ENCODE results near the gene FOLR3. TPM values are rescaled to one million over a fixed set of nuclear protein-coding genes. Genes with fewer than 3 reads are reported as not detected.
"Not testable (repeated sequence)": the region's sequence is repeated elsewhere in the genome, so short reads cannot be mapped to it uniquely, and the experiment has no call there.

Gene FOLR3
- total RNA-seq, 2 donors from 2014 or later, result not detected

DNA sequence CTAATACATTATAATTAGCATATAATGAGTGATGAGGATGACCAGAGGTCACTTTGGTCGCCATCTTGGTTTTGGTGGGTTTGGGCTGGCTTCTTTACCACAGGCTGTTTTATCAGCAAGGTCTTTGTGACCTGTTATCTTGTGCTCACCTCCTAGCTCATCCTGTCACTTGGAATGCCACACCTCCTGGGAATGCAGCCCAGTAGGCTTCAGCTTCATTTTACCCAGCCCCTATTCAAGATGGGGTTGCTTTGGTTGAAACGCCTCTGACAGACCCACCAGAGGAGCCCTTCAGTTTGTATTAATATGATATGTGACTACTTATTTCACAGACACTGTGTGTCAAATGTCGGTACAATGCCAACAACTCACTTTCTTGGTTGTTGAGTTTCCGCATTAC, 20.2 kb downstream of the FOLR3 start:
- WGBS, 2 donors, result 79 to 83% methylated on average over 4 of the region's 4 CpGs
- DNase-seq, result no peak
- ATAC-seq, result no peak
- no peaks in the 10 kb centered on the region for H3K9me3 ChIP-seq
- H3K4me3 ChIP-seq, result no peak overlapping the region
- TF ChIP-seq, protein P1, sequence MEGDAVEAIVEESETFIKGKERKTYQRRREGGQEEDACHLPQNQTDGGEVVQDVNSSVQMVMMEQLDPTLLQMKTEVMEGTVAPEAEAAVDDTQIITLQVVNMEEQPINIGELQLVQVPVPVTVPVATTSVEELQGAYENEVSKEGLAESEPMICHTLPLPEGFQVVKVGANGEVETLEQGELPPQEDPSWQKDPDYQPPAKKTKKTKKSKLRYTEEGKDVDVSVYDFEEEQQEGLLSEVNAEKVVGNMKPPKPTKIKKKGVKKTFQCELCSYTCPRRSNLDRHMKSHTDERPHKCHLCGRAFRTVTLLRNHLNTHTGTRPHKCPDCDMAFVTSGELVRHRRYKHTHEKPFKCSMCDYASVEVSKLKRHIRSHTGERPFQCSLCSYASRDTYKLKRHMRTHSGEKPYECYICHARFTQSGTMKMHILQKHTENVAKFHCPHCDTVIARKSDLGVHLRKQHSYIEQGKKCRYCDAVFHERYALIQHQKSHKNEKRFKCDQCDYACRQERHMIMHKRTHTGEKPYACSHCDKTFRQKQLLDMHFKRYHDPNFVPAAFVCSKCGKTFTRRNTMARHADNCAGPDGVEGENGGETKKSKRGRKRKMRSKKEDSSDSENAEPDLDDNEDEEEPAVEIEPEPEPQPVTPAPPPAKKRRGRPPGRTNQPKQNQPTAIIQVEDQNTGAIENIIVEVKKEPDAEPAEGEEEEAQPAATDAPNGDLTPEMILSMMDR (IDR thresholded peaks at IDR 0.05), result no peak
- no peak for TF ChIP-seq POLR2A (IDR thresholded peaks at IDR 0.05)
- no peaks in the 10 kb centered on the region for H3K36me3 ChIP-seq (replicated peaks in 1 of 2; ENCODE audit: insufficient read depth in 1 of 2, low read depth in 2 of 2)
- intact Hi-C loops (cut with DNase I), result no loop called here
- H3K27me3 ChIP-seq, result no peaks in the 10 kb centered on the region
- H3K4me1 ChIP-seq, result no peaks in the 10 kb centered on the region
- H3K27ac ChIP-seq, result no peak overlapping the region

DNA sequence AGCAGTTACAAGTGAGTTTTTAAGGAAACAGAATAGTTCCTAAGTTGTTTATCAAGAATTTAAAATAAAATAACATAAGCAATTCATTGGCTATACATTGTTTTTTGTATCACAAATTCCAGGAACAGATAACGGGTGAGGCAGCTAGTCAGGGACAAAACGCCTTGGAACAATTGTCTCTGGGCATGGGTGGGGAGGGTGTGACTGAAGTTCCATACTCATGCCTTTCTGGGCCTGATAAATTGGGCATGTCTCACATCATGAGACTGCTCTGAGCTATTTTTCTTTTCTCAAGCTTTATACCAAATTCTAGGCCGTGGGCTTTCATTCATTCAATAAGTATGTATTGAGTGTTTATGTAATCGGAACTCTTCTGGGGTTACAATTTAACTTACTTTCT, 21.6 kb downstream of the FOLR3 start:
- no peaks in the 10 kb centered on the region for H3K36me3 ChIP-seq (replicated peaks in 1 of 2; ENCODE audit: insufficient read depth in 1 of 2, low read depth in 2 of 2)
- TF ChIP-seq, protein P1 (IDR thresholded peaks at IDR 0.05), result no peak
- TF ChIP-seq POLR2A (IDR thresholded peaks at IDR 0.05), result no peak
- no peaks in the 10 kb centered on the region for H3K4me1 ChIP-seq
- H3K27ac ChIP-seq, result no peak overlapping the region
- WGBS, 2 donors, result 71 to 72% methylated on average over 4 of the region's 4 CpGs
- DNase-seq (no peak), ATAC-seq (no peak)
- H3K9me3 ChIP-seq, result no peaks in the 10 kb centered on the region
- intact Hi-C loops (cut with DNase I), result no loop called here
- H3K27me3 ChIP-seq, result no peaks in the 10 kb centered on the region
- no peak overlapping the region for H3K4me3 ChIP-seq

DNA sequence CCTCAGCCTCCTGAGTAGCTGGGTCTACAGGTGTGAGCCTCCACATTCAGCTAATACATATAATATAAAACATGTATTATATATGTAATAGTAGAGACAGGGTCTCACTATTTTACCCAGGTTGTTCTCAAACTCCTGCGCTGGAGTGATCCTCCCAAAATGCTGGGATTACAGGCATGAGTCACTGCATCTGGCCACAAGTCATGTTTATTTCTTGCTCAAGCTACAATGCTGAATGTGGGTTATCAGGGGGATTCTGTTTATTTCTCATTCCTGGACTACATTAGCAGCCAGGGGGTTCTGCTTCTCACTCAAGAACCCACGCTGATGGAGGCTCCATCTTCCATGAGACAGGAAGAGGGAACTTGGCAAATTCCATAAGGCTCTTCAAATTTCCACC, 24.8 kb downstream of the FOLR3 start:
- no peaks in the 10 kb centered on the region for H3K9me3 ChIP-seq
- WGBS, 2 donors, result 76 to 84% methylated on average over 2 of the region's 2 CpGs
- no peaks in the 10 kb centered on the region for H3K4me1 ChIP-seq
- intact Hi-C loops (cut with DNase I), result no loop called here
- H3K36me3 ChIP-seq (replicated peaks in 1 of 2; ENCODE audit: insufficient read depth in 1 of 2, low read depth in 2 of 2), result no peaks in the 10 kb centered on the region
- TF ChIP-seq POLR2A (IDR thresholded peaks at IDR 0.05), result no peak
- TF ChIP-seq, protein P1 (IDR thresholded peaks at IDR 0.05), result no peak
- no peak for ATAC-seq
- H3K4me3 ChIP-seq, result no peak overlapping the region
- H3K27me3 ChIP-seq, result no peaks in the 10 kb centered on the region
- DNase-seq, result no peak
- no peak overlapping the region for H3K27ac ChIP-seq

DNA sequence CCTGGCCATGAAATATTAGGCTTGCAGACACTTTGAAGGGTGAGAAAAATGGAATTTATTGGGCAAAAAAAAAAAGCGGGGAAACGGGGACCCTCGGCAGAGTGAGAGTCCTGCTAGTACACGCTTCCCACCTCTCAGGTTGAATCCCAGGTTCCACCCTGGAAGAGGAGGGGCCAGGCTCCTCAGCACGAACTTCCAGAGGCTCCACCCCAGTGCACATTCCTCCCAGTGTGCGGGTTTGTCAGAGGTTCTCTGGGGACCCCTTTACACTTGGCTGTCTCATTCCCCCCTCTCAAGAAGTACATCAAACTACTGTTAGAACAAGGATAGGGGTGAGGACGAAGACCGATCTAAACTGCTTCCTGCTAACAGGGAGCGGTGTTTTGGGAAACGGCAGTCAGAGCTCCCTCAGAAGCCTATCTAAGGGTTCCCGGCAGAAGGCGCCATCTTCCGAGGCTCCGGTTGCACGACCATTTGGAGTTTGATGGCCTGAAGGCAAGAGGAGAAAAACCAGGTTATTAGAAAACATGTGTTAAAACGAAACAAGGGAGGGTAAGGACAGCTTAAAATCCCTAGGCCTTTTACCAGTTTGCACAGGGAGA, 27.5 kb downstream of the FOLR3 start:
- Histone ChIP-seq H3K27ac (no peak overlapping the region), H3K36me3 (replicated peaks in 1 of 2; ENCODE audit: insufficient read depth in 1 of 2, low read depth in 2 of 2) (no peaks in the 10 kb centered on the region), H3K4me3 (no peak overlapping the region), H3K9me3 (no peaks in the 10 kb centered on the region), H3K4me1 (no peaks in the 10 kb centered on the region), H3K27me3 (no peaks in the 10 kb centered on the region)
- ATAC-seq (no peak), DNase-seq (no peak)
- intact Hi-C loops (cut with DNase I), result no loop called here
- no peak for TF ChIP-seq POLR2A (IDR thresholded peaks at IDR 0.05)
- TF ChIP-seq, protein P1 (IDR thresholded peaks at IDR 0.05), result no peak
- 76 to 81% methylated on average over 16 of the region's 16 CpGs for WGBS, 2 donors

DNA sequence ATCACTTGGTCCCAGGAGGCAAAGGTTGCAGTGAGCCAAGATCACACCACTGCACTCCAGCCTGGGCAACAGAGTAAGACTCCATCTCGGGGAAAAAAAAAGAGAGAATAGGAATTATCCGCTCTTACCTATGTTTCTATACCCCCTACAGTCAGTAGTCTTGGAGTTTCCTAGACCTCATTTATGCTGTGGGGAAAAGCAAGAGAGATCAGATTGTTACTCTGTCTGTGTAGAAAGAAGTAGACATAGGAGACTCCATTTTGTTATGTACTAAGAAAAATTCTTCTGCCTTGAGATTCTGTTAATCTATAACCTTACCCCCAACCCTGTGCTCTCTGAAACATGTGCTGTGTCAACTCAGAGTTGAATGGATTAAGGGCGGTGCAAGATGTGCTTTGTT, 28.7 kb downstream of the FOLR3 start:
- WGBS, 2 donors, result 86 to 89% methylated on average over 2 of the region's 3 CpGs
- H3K27me3 ChIP-seq; DNase-seq; H3K4me3 ChIP-seq; H3K4me1 ChIP-seq; H3K9me3 ChIP-seq; H3K36me3 ChIP-seq (replicated peaks in 1 of 2; ENCODE audit: insufficient read depth in 1 of 2, low read depth in 2 of 2); H3K27ac ChIP-seq; intact Hi-C loops (cut with DNase I); ATAC-seq: not testable (repeated sequence)

DNA sequence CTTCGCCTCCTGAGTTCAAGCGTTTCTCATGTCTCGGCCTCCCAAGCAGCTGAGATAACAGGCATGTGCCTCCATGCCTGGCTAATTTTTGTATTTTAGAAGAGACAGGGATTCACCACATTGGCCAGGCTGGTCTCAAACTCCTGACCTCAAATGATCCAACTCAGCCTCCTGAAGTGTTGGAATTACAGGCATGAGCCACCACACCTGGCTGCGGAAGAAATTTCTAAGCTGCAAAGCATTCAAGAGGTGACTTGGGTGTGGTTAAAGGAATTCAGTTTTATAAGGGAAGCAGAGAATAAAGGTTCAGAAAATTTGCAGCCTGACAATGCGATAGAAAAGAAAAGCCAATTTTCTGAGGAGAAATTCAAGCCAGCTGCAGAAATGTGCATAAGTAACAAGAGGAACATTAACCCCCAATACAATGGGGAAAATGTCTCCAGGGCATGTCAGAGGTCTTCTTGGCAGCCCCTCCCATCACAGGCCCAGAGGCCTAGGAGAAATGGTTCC, 33.6 kb downstream of the FOLR3 start:
- H3K4me3 ChIP-seq; DNase-seq; H3K27ac ChIP-seq; H3K4me1 ChIP-seq; H3K27me3 ChIP-seq; H3K9me3 ChIP-seq; ATAC-seq; H3K36me3 ChIP-seq (replicated peaks in 1 of 2; ENCODE audit: insufficient read depth in 1 of 2, low read depth in 2 of 2); intact Hi-C loops (cut with DNase I): not testable (repeated sequence)
- 84 to 94% methylated on average over 5 of the region's 5 CpGs for WGBS, 2 donors

DNA sequence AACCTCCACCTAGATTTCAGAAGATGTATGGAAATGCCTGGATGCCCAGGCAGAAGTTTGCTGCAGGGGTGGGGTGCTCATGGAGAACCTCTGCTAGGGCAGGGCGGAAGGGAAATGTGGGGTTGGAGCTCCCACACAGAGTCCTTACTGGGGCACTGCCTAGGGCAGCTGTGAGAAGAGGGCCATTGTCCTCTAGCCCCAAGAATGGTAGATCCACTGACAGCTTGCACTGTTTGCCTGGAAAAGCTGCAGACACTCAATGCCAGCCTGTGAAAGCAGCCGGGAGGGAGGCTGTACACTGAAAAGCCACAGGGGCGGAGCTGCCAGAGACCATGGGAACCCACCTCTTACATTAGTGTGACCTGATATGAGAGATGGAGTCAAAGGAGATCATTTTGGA, 34.2 kb downstream of the FOLR3 start:
- H3K9me3 ChIP-seq; intact Hi-C loops (cut with DNase I); H3K4me1 ChIP-seq; H3K4me3 ChIP-seq; H3K27me3 ChIP-seq; DNase-seq; H3K36me3 ChIP-seq (replicated peaks in 1 of 2; ENCODE audit: insufficient read depth in 1 of 2, low read depth in 2 of 2); H3K27ac ChIP-seq; ATAC-seq: not testable (repeated sequence)
- WGBS, 2 donors, result 82 to 100% methylated on average over 1 to 3 of the region's 3 CpGs

DNA sequence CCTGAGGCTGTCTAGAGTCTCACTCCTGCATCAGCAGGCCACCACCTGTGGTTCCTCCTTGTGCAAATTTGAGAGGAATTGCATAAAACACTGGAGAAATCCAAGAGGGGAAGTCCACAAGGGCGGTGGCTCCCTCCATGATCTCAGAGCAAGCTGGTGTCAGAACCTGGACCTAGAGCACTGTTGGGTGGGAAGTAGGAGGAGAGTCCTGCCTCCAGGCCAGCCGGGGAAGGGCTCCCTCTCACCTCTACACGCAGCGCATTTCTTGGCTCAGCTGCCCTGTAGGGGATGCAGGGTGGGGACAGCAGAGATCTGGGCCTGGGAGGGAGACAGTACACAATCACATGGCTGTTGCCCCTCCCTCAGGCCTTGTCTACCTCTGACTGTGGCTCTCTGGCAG, 36.5 kb downstream of the FOLR3 start:
- H3K27me3 ChIP-seq; H3K27ac ChIP-seq; H3K9me3 ChIP-seq; intact Hi-C loops (cut with DNase I); ATAC-seq; DNase-seq; H3K4me1 ChIP-seq; H3K4me3 ChIP-seq; H3K36me3 ChIP-seq (replicated peaks in 1 of 2; ENCODE audit: insufficient read depth in 1 of 2, low read depth in 2 of 2): not testable (repeated sequence)
- 47 to 78% methylated on average over 2 to 4 of the region's 4 CpGs for WGBS, 2 donors

Measured in body of pancreas (tissue), 4 donors.